ENCODE data around the gene CEP41. TPM values are rescaled to one million over a fixed set of nuclear protein-coding genes. Genes with fewer than 3 reads are reported as not detected.

Gene CEP41
- total RNA-seq, 1 experiment from 2014 or later, result 21.6 TPM

- Histone ChIP-seq H3K27me3 (replicated peaks) (no peaks in the 10 kb centered on the region), H3K4me3 (no peak overlapping the region), H3K4me1 (replicated peaks) (peaks cover 16% of the 10 kb centered on the region), H3K27ac (no peak overlapping the region), H3K9me3 (replicated peaks) (no peaks in the 10 kb centered on the region), H3K36me3 (no peaks in the 10 kb centered on the region)
- no peak for DNase-seq (ENCODE audit: low read depth in 1 of 2, low spot score in 2 of 2)
Observed at GRCh38 chr7:130346941-130347340, 93.9 kb downstream of the CEP41 start.

DNA sequence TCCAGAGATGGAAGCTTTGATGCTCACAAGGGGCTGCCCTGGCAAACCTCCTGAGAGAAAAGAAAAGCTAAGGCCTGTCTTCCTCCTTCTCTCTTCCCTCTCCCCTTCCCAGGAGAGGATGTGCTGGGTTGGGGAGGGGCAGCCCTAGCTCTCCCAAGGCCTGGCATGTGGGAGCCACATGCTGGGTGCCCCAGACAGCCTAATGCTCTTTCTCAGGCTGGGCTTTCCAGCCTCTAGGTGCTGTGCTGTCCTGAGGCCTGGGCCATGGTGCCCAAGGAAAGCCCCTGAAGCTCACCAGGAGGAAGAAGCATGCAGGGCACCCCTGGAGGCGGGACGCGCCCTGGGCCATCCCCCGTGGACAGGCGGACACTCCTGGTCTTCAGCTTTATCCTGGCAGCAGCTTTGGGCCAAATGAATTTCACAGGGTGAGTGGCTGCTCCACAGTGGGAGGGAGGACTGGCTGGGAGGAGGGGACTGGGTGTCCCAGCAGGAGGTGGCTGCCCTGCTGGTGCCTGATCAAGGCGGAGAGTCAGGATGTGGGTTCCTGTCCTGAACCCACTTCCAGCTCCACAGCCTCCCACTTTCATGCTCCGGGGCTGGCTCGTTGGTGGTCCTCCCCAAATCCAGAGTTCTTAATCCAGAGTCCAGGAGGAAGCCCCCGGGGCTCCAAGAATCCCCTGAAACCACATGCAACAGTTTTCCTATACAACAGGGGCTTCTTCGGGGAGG is 94.5 kb downstream of the CEP41 start:
- H3K9me3 ChIP-seq (replicated peaks), result no peaks in the 10 kb centered on the region
- H3K4me3 ChIP-seq, result no peak overlapping the region
- DNase-seq (ENCODE audit: low read depth in 1 of 2, low spot score in 2 of 2), result no peak
- H3K27me3 ChIP-seq (replicated peaks), result no peaks in the 10 kb centered on the region
- H3K36me3 ChIP-seq, result no peaks in the 10 kb centered on the region
- H3K27ac ChIP-seq, result no peak overlapping the region
- H3K4me1 ChIP-seq (replicated peaks), result peaks cover 10% of the 10 kb centered on the region

DNA sequence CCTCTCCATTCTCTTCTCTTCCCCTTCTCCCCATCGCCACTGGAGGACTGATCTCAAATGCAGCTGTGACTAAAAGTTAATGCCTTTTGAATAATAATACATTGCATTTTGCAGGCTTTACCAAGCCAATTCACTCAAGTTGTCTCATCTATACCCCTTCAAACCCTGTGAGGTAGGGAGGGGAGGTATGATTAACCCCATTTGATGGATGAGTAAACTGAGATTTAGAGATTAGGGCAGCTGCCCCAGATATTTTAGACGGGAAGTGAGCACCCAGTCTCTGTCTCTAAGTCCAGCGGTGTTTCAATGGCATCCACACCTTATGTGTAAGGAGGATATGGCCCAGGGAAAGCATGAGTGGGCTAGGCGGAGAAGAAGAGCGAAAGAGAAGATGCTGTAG is 95.1 kb downstream of the CEP41 start:
- no peaks in the 10 kb centered on the region for H3K36me3 ChIP-seq
- H3K4me3 ChIP-seq, result no peak overlapping the region
- no peaks in the 10 kb centered on the region for H3K27me3 ChIP-seq (replicated peaks)
- H3K27ac ChIP-seq, result no peak overlapping the region
- H3K4me1 ChIP-seq (replicated peaks), result peaks cover 3% of the 10 kb centered on the region
- DNase-seq (ENCODE audit: low read depth in 1 of 2, low spot score in 2 of 2), result no peak
- H3K9me3 ChIP-seq (replicated peaks), result no peaks in the 10 kb centered on the region

DNA sequence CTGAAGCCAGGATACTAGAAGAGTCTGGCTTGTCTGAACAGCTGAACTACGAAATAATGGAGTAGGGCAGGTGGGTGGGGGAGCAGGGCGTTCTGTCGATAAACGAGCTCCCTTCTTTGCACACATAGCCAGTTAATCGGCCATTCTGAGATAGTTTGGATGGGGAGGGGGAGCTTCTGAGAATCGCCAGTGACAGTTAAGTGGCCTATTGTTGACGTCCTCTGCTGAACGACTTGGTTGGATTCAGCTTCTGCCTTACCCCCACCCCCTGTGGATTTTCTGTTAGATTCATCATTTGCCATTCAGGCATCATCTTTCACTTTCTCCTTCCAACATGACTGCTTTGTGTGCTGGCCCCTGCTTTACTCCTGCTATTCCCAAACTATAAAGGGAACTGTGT is 95.7 kb downstream of the CEP41 start:
- no peaks in the 10 kb centered on the region for H3K36me3 ChIP-seq
- H3K4me3 ChIP-seq, result no peak overlapping the region
- no peak for DNase-seq (ENCODE audit: low read depth in 1 of 2, low spot score in 2 of 2)

GRCh38 chr7:130344271-130344866 is 96.4 kb downstream of the CEP41 start, which contains the start of gene CPA5:
TSS of gene CPA5 (plus strand) at chr7:130344816. CDS start at chr7:130346486, 1,670 bp downstream.
- no peak within 1 kb of the TSS for H3K27ac ChIP-seq
- H3K27me3 ChIP-seq (replicated peaks), result no peaks in the 10 kb centered on the region
- H3K4me1 ChIP-seq (replicated peaks), result no peaks in the 10 kb centered on the region
- no peaks in the 10 kb centered on the region for H3K36me3 ChIP-seq
- no peak for DNase-seq (ENCODE audit: low read depth in 1 of 2, low spot score in 2 of 2)
- no peak within 1 kb of the TSS for H3K4me3 ChIP-seq
- H3K9me3 ChIP-seq (replicated peaks), result no peaks in the 10 kb centered on the region

More for the DNA sequence above, 95.7 kb downstream of the CEP41 start:
- H3K9me3 ChIP-seq (replicated peaks), result no peaks in the 10 kb centered on the region
- H3K4me1 ChIP-seq (replicated peaks), result no peaks in the 10 kb centered on the region
- no peaks in the 10 kb centered on the region for H3K27me3 ChIP-seq (replicated peaks)
- no peak overlapping the region for H3K27ac ChIP-seq

Other genes starting within 250 kb of the CEP41 start
- 15.6 and 24.6 TPM in 2 replicates for gene TMEM209, start 235.6 kb downstream of the CEP41 start, total RNA-seq (2014; rRNA removed; shearing (Covaris generic))
- gene SSMEM1, start 233.2 kb downstream of the CEP41 start, total RNA-seq (2014; rRNA removed; shearing (Covaris generic)), result not detected in 2 replicates
- not detected in 2 replicates for gene CPA2, start 174.2 kb downstream of the CEP41 start, total RNA-seq (2014; rRNA removed; shearing (Covaris generic))
- 12.0 and 14.7 TPM in 2 replicates for gene CPA4, start 147.9 kb downstream of the CEP41 start, total RNA-seq (2014; rRNA removed; shearing (Covaris generic))
- 0.87 TPM in 1 of 2 replicates, not detected in the other for gene CPA5, start 96.2 kb downstream of the CEP41 start, total RNA-seq (2014; rRNA removed; shearing (Covaris generic))
- gene CPA1, start 60.5 kb downstream of the CEP41 start, total RNA-seq (2014; rRNA removed; shearing (Covaris generic)), result not detected in 2 replicates
- gene MEST, start 51.1 kb upstream of the CEP41 start, total RNA-seq (2014; rRNA removed; shearing (Covaris generic)), result 149 and 223 TPM in 2 replicates
- 35.4 and 36.2 TPM in 2 replicates for gene COPG2, start 227.7 kb upstream of the CEP41 start, total RNA-seq (2014; rRNA removed; shearing (Covaris generic))
- not detected in 2 replicates for gene TSGA13, start 245.5 kb upstream of the CEP41 start, total RNA-seq (2014; rRNA removed; shearing (Covaris generic))

Data from SJSA1 (cell line).